WERI-Rb-1 (cell line): ENCODE results near the gene NAALADL1.

Experiments
- DNase-seq: peaks from one replicate; pipeline ENCODE4 v3.0.0-alpha.2; 2020
- H3K27ac ChIP-seq: fragments of 250-450 bp; sonication (Bioruptor Pico); 2 replicates; pipeline ENCODE4 v1.5.1; 2020; ENCODE audit warnings: mild to moderate bottlenecking, moderate library complexity
- H3K27me3 ChIP-seq: fragments of 250-450 bp; sonication (Bioruptor Pico); 2 replicates; pipeline ENCODE4 v1.5.1; 2021; ENCODE audit warnings: mild to moderate bottlenecking, low read depth, moderate library complexity; ENCODE audit not compliant: insufficient read depth, severe bottlenecking
- H3K36me3 ChIP-seq: fragments of 250-450 bp; sonication (Bioruptor Pico); 2 replicates; pipeline ENCODE4 v1.5.1; 2020; ENCODE audit warnings: mild to moderate bottlenecking, moderate library complexity
- H3K4me3 ChIP-seq: 2 replicates; pipeline ENCODE4 v1.5.1; 2011; ENCODE audit warnings: low read depth, mild to moderate bottlenecking, control low read depth, low read length
- H3K9me3 ChIP-seq: fragments of 250-450 bp; sonication (Bioruptor Pico); 2 replicates; pipeline ENCODE4 v1.5.1; 2021; ENCODE audit warnings: mild to moderate bottlenecking, moderate library complexity; ENCODE audit not compliant: severe bottlenecking
- CTCF ChIP-seq: IDR thresholded peaks from 2 replicates; pipeline ENCODE4 v1.5.1; 2011; ENCODE audit warnings: low read depth, mild to moderate bottlenecking, control low read depth, inconsistent platforms, low read length

NAALADL1 gene

GRCh38 chr11:65102142-65103095 is 44.1 kb upstream of the NAALADL1 start:
- H3K27me3 ChIP-seq: no peaks in the 10 kb centered on the region
- no peak for TF ChIP-seq CTCF
- H3K27ac ChIP-seq: no peak overlapping the region
- H3K36me3 ChIP-seq: peaks cover 15% of the 10 kb centered on the region
- no peak overlapping the region for H3K4me3 ChIP-seq
- no peaks in the 10 kb centered on the region for H3K9me3 ChIP-seq
- DNase-seq: no peak

GRCh38 chr11:65100674-65101350 is 42.5 kb upstream of the NAALADL1 start:
- no peak for DNase-seq
- peaks cover 17% of the 10 kb centered on the region for H3K36me3 ChIP-seq
- no peak for TF ChIP-seq CTCF
- no peak overlapping the region for H3K27ac ChIP-seq
- H3K27me3 ChIP-seq: no peaks in the 10 kb centered on the region
- H3K4me3 ChIP-seq: no peak overlapping the region
- H3K9me3 ChIP-seq: no peaks in the 10 kb centered on the region

- no peak for DNase-seq
- H3K27ac ChIP-seq: peak overlapping the region; percentile 92
- TF ChIP-seq CTCF: no peak
- H3K27me3 ChIP-seq: no peaks in the 10 kb centered on the region
- peak overlapping the region; percentile 70 for H3K4me3 ChIP-seq
- peaks cover 15% of the 10 kb centered on the region for H3K36me3 ChIP-seq
- H3K9me3 ChIP-seq: no peaks in the 10 kb centered on the region
Measured at GRCh38 chr11:65096926-65097325, 38.6 kb upstream of the NAALADL1 start.

GRCh38 chr11:65095974-65096806 is 37.8 kb upstream of the NAALADL1 start, which contains the start of gene VPS51:
TSS of gene VPS51 (plus strand) at chr11:65096214. CDS start at chr11:65096251, 37 bp downstream.
- H3K36me3 ChIP-seq: peaks cover 15% of the 10 kb centered on the region
- H3K4me3 ChIP-seq: peak within 1 kb of the TSS; percentile 70
- peak; percentile 90 for DNase-seq
- no peak for TF ChIP-seq CTCF
- H3K27me3 ChIP-seq: no peaks in the 10 kb centered on the region
- no peaks in the 10 kb centered on the region for H3K9me3 ChIP-seq
- H3K27ac ChIP-seq: peak within 1 kb of the TSS; percentile 92

GRCh38 chr11:65095427-65095826 is 37.1 kb upstream of the NAALADL1 start:
- H3K36me3 ChIP-seq: peaks cover 15% of the 10 kb centered on the region
- H3K27ac ChIP-seq: peak overlapping the region; percentile 92; the same call in 1 of the 2 replicates
- no peak for DNase-seq
- H3K27me3 ChIP-seq: no peaks in the 10 kb centered on the region
- no peak for TF ChIP-seq CTCF
- no peaks in the 10 kb centered on the region for H3K9me3 ChIP-seq
- H3K4me3 ChIP-seq: no peak overlapping the region
